OCI-LY7 (cell line): ENCODE measurements around the gene PLPP4. TPM values are rescaled to one million over a fixed set of nuclear protein-coding genes. Genes with fewer than 3 reads are reported as not detected.

Experiments used
- BruUV-seq: library from RNA; stranded (reverse); fragments of 400-500 nt; replicated peaks from 2 replicates; lab custom pipeline; 2021; lab: Mats Ljungman, UMichigan
- CTCF ChIA-PET: fragments of 300-600 bp; sonication (Branson Sonifier 250); formaldehyde crosslinking; loops from one replicate; lab custom pipeline; 2022; ENCODE audit warnings: antibody characterized with exemption; ENCODE audit not compliant: unreplicated experiment; lab: Charles Lee
- POLR2A ChIA-PET: fragments of 300-600 bp; sonication (Branson Sonifier 250); formaldehyde crosslinking; loops from one replicate; lab custom pipeline; 2022; ENCODE audit warnings: antibody characterized with exemption; lab: Charles Lee
- DNase-seq: peaks from one replicate; pipeline ENCODE4 v3.0.0-alpha.2; 2015; ENCODE audit warnings: low spot score
- H2AFZ ChIP-seq: fragments of 200-600 bp; sonication (generic), shearing (Covaris generic); 2 replicates; pipeline ENCODE4 v1.6.1; 2014; ENCODE audit warnings: mild to moderate bottlenecking, antibody characterized with exemption, low read length, moderate library complexity
- H3K27ac ChIP-seq: fragments of 200-600 bp; sonication (generic); 2 replicates; pipeline ENCODE4 v1.5.1; 2014; ENCODE audit warnings: mixed run types, low read depth, mild to moderate bottlenecking, moderate library complexity, low read length, inconsistent platforms; ENCODE audit not compliant: poor library complexity, severe bottlenecking
- H3K36me3 ChIP-seq: fragments of 200-600 bp; sonication (generic); 2 replicates; pipeline ENCODE4 v1.6.1; 2014; ENCODE audit warnings: mild to moderate bottlenecking, antibody characterized with exemption, low read length, moderate library complexity, mixed read lengths; ENCODE audit not compliant: insufficient read depth
- H3K4me1 ChIP-seq: fragments of 200-600 bp; sonication (generic); 2 replicates; pipeline ENCODE4 v1.5.1; 2014; ENCODE audit warnings: mild to moderate bottlenecking, low read length; ENCODE audit not compliant: insufficient read depth, poor library complexity, severe bottlenecking
- H3K4me2 ChIP-seq: fragments of 200-600 bp; sonication (generic); 2 replicates; pipeline ENCODE4 v1.6.1; 2014; ENCODE audit warnings: mild to moderate bottlenecking, low read length
- H3K4me3 ChIP-seq: fragments of 200-600 bp; sonication (generic); 2 replicates; pipeline ENCODE4 v1.5.1; 2014; ENCODE audit warnings: mild to moderate bottlenecking, low read depth, low read length; ENCODE audit not compliant: poor library complexity, severe bottlenecking
- H3K79me2 ChIP-seq: fragments of 200-600 bp; sonication (generic); 2 replicates; pipeline ENCODE4 v1.6.1; 2016; ENCODE audit warnings: low read depth, mild to moderate bottlenecking, low read length, moderate library complexity, mixed read lengths; ENCODE audit not compliant: insufficient read depth
- H3K9me2 ChIP-seq: fragments of 200-600 bp; sonication (generic); 2 replicates; pipeline ENCODE4 v1.6.1; 2016; ENCODE audit warnings: mild to moderate bottlenecking, low read length, mixed read lengths; ENCODE audit not compliant: insufficient read depth
- H3K9me3 ChIP-seq: fragments of 200-600 bp; sonication (generic); 2 replicates; pipeline ENCODE4 v1.6.1; 2014; ENCODE audit warnings: mild to moderate bottlenecking, mixed run types, low read length, mixed read lengths
- H4K20me1 ChIP-seq: fragments of 200-600 bp; sonication (generic); 2 replicates; pipeline ENCODE4 v1.6.1; 2014; ENCODE audit warnings: mild to moderate bottlenecking, antibody characterized with exemption, low read length, moderate library complexity, mixed read lengths; ENCODE audit not compliant: insufficient read depth
- CTCF ChIP-seq: fragments of 200-600 bp; sonication (generic); conservative IDR thresholded peaks from 2 replicates; pipeline ENCODE4 v1.5.1; 2014; ENCODE audit warnings: mild to moderate bottlenecking, antibody characterized with exemption, low read length, moderate library complexity, mixed read lengths
- EZH2phosphoT487 ChIP-seq: fragments of 200-600 bp; sonication (generic); IDR thresholded peaks from 2 replicates; pipeline ENCODE4 v1.6.1; 2018; ENCODE audit warnings: low read depth, borderline replicate concordance, mild to moderate bottlenecking, mixed run types, antibody characterized with exemption, low read length, moderate library complexity, mixed read lengths
- intact Hi-C: fragments of 100-400 bp; cut with micrococcal nuclease; formaldehyde crosslinking; loops from one replicate; pipeline ENCODE4 v1.10.0; 2022; ENCODE audit not compliant: unreplicated experiment
- total RNA-seq, 2 experiments: library from RNA; depleted of rRNA in 1 of 2; stranded (reverse); fragments of >200 nt in 1 of 2; shearing (Covaris generic) in 1 of 2; gene quantifications; 2 replicates each; pipeline ENCODE4 v1.2.3, GENCODE V29; 2014 to 2022

The PLPP4 gene
- total RNA-seq, 2 experiments from 2014 or later = not detected

GRCh38 chr10:120599200-120599724 lies 142.2 kb downstream of the PLPP4 start:
- Histone ChIP-seq H3K36me3 (no peaks in the 10 kb centered on the region), H3K9me3 (no peaks in the 10 kb centered on the region), H3K4me1 (no peaks in the 10 kb centered on the region), H3K4me3 (no peak overlapping the region), H3K4me2 (no peak overlapping the region), H2AFZ (no peak overlapping the region), H3K27ac (no peak overlapping the region), H3K9me2 (no peaks in the 10 kb centered on the region), H4K20me1 (no peaks in the 10 kb centered on the region), H3K79me2 (no peaks in the 10 kb centered on the region)
- no peak for DNase-seq
- intact Hi-C loops = no loop called here
- POLR2A ChIA-PET = no interaction called here
- no TSS peak for BruUV-seq
- TF ChIP-seq CTCF (no peak), EZH2phosphoT487 (no peak)
- CTCF ChIA-PET = no interaction called here

- no peaks in the 10 kb centered on the region for H3K36me3 ChIP-seq
- H3K4me3 ChIP-seq = no peak overlapping the region
- H2AFZ ChIP-seq = no peak overlapping the region
- POLR2A ChIA-PET = no interaction called here
- CTCF ChIA-PET = no interaction called here
- H3K4me1 ChIP-seq = no peaks in the 10 kb centered on the region
- no peak for DNase-seq
- no peaks in the 10 kb centered on the region for H3K9me3 ChIP-seq
- no TSS peak for BruUV-seq
- intact Hi-C loops = no loop called here
- no peak overlapping the region for H3K4me2 ChIP-seq
- H4K20me1 ChIP-seq = no peaks in the 10 kb centered on the region
- TF ChIP-seq EZH2phosphoT487 (no peak), CTCF (peak; percentile 39; the same call in 1 of the 2 replicates)
- H3K27ac ChIP-seq = no peak overlapping the region
- no peaks in the 10 kb centered on the region for H3K79me2 ChIP-seq
- H3K9me2 ChIP-seq = no peaks in the 10 kb centered on the region
Observed at GRCh38 chr10:120600871-120601649, 144.0 kb downstream of the PLPP4 start.

GRCh38 chr10:120601999-120602398 lies 145.0 kb downstream of the PLPP4 start:
- no TSS peak for BruUV-seq
- no peak for TF ChIP-seq EZH2phosphoT487
- TF ChIP-seq CTCF = no peak
- ChIA-PET POLR2A (no interaction called here), CTCF (no interaction called here)
- intact Hi-C loops = no loop called here
- Histone ChIP-seq H2AFZ (no peak overlapping the region), H3K9me3 (no peaks in the 10 kb centered on the region), H3K4me2 (no peak overlapping the region), H3K36me3 (no peaks in the 10 kb centered on the region), H3K9me2 (no peaks in the 10 kb centered on the region), H3K79me2 (no peaks in the 10 kb centered on the region), H3K27ac (no peak overlapping the region), H3K4me1 (no peaks in the 10 kb centered on the region), H4K20me1 (no peaks in the 10 kb centered on the region), H3K4me3 (no peak overlapping the region)
- DNase-seq = no peak
